PC-9 (cell line): ENCODE data around the gene ZNF234.

ENCODE experiments used
- CTCF ChIP-seq: fragments of 200-600 bp; sonication (generic); conservative IDR thresholded peaks from 2 replicates; pipeline ENCODE4 v1.6.1; 2017; ENCODE audit warnings: mixed run types, antibody characterized with exemption, mild to moderate bottlenecking, moderate library complexity
- EZH2 ChIP-seq: fragments of 200-600 bp; sonication (generic); IDR thresholded peaks from 2 replicates; pipeline ENCODE4 v1.8.0; 2017; ENCODE audit warnings: antibody characterized with exemption, low read depth

GRCh38 chr19:44202974-44203373, 61.6 kb downstream of the ZNF234 start:
- TF ChIP-seq EZH2 (no peak), CTCF (no peak)
